Endothelial cell (in vitro differentiated cells): ENCODE data around the gene NUPR1. TPM values are rescaled to one million over a fixed set of nuclear protein-coding genes. Genes with fewer than 3 reads are reported as not detected.

Experiments
- DNase-seq: peaks from one replicate; pipeline ENCODE4 v3.0.0; 2021; ENCODE audit warnings: low spot score
- H3K27ac Mint-ChIP-seq: one replicate; pipeline ENCODE4 v1.8.0; 2021; ENCODE audit warnings: mixed read lengths, inconsistent platforms; ENCODE audit not compliant: unreplicated experiment
- H3K27me3 Mint-ChIP-seq: one replicate; pipeline ENCODE4 v1.8.0; 2021; ENCODE audit warnings: mild to moderate bottlenecking, moderate library complexity, mixed read lengths, inconsistent platforms; ENCODE audit not compliant: unreplicated experiment
- H3K36me3 Mint-ChIP-seq: one replicate; pipeline ENCODE4 v1.8.0; 2021; ENCODE audit warnings: mild to moderate bottlenecking, low read depth, mixed read lengths, inconsistent platforms; ENCODE audit not compliant: unreplicated experiment
- H3K4me1 Mint-ChIP-seq: one replicate; pipeline ENCODE4 v1.8.0; 2021; ENCODE audit warnings: mild to moderate bottlenecking, mixed read lengths, inconsistent platforms; ENCODE audit not compliant: unreplicated experiment
- H3K4me3 Mint-ChIP-seq: one replicate; pipeline ENCODE4 v1.8.0; 2021; ENCODE audit warnings: mild to moderate bottlenecking, mixed read lengths, inconsistent platforms; ENCODE audit not compliant: unreplicated experiment
- H3K9me3 Mint-ChIP-seq: one replicate; pipeline ENCODE4 v1.8.0; 2021; ENCODE audit warnings: mixed read lengths, inconsistent platforms; ENCODE audit not compliant: unreplicated experiment
- CTCF ChIP-seq: fragments of 200-600 bp; sonication (generic); IDR thresholded peaks from one replicate; pipeline ENCODE4 v1.5.0; 2021; ENCODE audit warnings: antibody characterized with exemption; ENCODE audit not compliant: unreplicated experiment
- total RNA-seq: library from RNA; stranded (reverse); fragmentation: NEBNext Ultra II Directional; extraction: Animal tissue kit (Norgen Biotek cat#: 25700); gene quantifications from one replicate; pipeline ENCODE4 v1.2.1, GENCODE V29; 2021; ENCODE audit not compliant: unreplicated experiment

NUPR1 gene
- total RNA-seq, 1 donor from 2014 or later = not detected

GRCh38 chr16:28575446-28576109 is 36.8 kb upstream of the NUPR1 start:
- H3K27me3 Mint-ChIP-seq = peaks cover 2% of the 10 kb centered on the region
- H3K4me3 Mint-ChIP-seq = no peak overlapping the region
- H3K27ac Mint-ChIP-seq = no peak overlapping the region
- TF ChIP-seq CTCF = no peak
- peaks cover 24% of the 10 kb centered on the region for H3K4me1 Mint-ChIP-seq
- no peaks in the 10 kb centered on the region for H3K9me3 Mint-ChIP-seq
- H3K36me3 Mint-ChIP-seq = peaks cover 5% of the 10 kb centered on the region
- no peak for DNase-seq

GRCh38 chr16:28574925-28575324 is 36.2 kb upstream of the NUPR1 start:
- Mint-ChIP-seq H3K27ac (no peak overlapping the region), H3K27me3 (peaks cover 2% of the 10 kb centered on the region), H3K9me3 (no peaks in the 10 kb centered on the region), H3K4me1 (peaks cover 24% of the 10 kb centered on the region), H3K36me3 (peaks cover 5% of the 10 kb centered on the region), H3K4me3 (no peak overlapping the region)
- no peak for DNase-seq
- TF ChIP-seq CTCF = no peak

GRCh38 chr16:28573738-28574718 is 35.3 kb upstream of the NUPR1 start:
- H3K36me3 Mint-ChIP-seq = peaks cover 5% of the 10 kb centered on the region
- H3K9me3 Mint-ChIP-seq = no peaks in the 10 kb centered on the region
- peak overlapping the region; percentile 72 for H3K27ac Mint-ChIP-seq
- H3K4me1 Mint-ChIP-seq = peaks cover 24% of the 10 kb centered on the region
- H3K4me3 Mint-ChIP-seq = no peak overlapping the region
- no peak for DNase-seq
- no peak for TF ChIP-seq CTCF
- peaks cover 2% of the 10 kb centered on the region for H3K27me3 Mint-ChIP-seq

- Mint-ChIP-seq H3K27ac (peak overlapping the region; percentile 45), H3K36me3 (peaks cover 5% of the 10 kb centered on the region), H3K4me3 (peak overlapping the region; percentile 11), H3K4me1 (peaks cover 24% of the 10 kb centered on the region), H3K27me3 (peaks cover 2% of the 10 kb centered on the region), H3K9me3 (no peaks in the 10 kb centered on the region)
- no peak for TF ChIP-seq CTCF
- no peak for DNase-seq
Observed at GRCh38 chr16:28572696-28573510, 34.1 kb upstream of the NUPR1 start.
